HTERT RPE-1 (cell line): ENCODE data around the gene SFPQ.
"Not testable (repeated sequence)": the region's sequence is repeated elsewhere in the genome, so short reads cannot be mapped to it uniquely, and the experiment has no call there.

Source experiments
- in situ Hi-C: fragments of 300-500 bp; cut with MboI; formaldehyde crosslinking; loops from 4 replicates; pipeline ENCODE4 v1.14.3; 2020; ENCODE audit warnings: low sequenced_read_pairs

Gene SFPQ

DNA sequence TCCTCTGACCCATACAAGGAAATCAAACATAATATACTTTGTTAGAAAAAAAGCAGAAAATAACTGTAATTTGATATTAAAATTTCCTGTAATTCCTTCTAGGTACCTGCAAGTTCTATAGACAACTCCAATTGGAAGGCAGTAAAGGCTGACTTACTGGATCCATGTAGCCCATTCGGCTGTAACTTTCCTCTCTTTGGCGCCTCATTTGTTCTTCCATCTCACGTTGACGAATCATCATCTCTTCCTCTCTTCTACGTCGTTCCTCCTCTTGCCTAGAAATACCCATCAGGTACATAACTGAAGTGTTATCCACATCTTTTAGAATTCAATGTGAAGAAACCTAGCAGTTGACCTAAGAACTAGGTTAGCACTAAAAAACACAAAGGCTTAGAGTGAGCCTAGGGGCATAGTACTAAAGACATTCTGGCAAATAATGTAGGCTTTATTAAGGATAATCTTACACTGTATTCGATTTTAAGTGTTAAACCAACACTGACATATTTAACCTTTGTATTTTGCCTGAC lies 5.1 kb downstream of the SFPQ start:
- in situ Hi-C loops, result no loop called here

DNA sequence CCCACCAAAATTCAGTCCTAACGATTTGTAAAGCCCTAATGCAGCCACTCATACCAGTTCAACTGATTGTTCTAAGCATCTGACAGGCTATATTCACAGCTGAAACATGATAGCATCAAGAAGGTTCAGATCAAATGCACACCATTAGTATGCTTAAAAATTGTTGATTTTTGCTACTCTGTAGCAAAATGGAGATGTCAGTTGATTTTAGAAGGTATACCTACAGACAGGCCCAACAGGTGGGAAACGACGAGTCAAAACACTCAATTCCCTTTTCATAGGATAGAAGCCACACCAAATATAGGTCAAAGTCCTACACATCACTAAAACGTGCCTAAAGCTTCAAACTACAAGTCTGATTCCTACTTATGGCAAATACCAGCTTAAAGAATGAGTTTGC lies 6.7 kb downstream of the SFPQ start:
- in situ Hi-C loops, result no loop called here

DNA sequence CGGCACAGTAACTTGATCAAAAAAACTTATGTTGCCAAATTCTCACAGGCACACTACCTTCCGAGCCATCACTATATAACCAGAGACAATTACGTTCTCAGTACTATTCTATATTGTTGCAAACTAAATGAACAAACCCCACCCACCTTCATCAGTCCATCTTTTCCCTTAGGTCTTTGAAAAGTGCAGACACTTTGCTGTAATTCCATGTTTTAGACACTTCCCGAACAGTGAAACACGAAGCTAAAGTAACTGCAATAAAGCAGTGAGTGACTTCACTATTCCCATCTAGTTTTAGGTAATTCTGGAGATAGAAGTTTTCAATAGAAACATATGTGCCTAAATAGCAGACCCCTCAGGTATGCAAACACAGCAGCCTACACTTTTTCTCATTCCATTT lies 7.7 kb downstream of the SFPQ start:
- in situ Hi-C loops, result no loop called here

DNA sequence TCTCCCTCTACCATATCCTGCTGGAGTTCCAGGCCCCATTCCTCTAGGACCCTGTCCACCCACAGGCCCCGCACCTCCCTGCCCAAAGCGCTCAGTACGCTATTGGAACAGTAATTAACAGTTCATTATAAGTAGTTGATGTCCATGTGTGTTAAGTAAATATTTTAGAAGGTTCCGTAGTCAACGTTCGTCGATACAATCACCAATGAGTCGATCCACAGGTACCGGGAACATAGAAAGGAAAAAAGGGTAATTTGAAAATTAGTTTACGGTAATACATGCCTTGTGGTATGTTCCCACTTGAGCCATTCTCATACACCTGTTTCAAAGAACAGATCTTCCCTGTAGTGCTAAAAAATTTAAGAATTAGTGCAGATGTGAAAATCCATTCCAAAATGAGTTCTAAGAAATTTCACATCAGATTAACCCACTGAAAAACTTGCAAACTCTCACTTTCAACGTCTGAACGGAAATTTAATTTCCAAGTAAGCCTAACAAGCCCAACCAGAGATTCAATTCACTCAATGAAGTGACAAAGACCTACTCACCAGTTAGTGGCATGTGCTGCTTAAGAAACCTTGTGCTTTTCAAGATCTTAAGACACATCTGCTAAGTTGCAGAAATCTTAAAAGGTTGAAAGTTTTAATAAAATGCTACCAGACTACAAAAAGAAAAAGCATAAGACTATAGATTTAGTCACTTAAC lies 8.3 kb downstream of the SFPQ start:
- in situ Hi-C loops, result no loop called here

DNA sequence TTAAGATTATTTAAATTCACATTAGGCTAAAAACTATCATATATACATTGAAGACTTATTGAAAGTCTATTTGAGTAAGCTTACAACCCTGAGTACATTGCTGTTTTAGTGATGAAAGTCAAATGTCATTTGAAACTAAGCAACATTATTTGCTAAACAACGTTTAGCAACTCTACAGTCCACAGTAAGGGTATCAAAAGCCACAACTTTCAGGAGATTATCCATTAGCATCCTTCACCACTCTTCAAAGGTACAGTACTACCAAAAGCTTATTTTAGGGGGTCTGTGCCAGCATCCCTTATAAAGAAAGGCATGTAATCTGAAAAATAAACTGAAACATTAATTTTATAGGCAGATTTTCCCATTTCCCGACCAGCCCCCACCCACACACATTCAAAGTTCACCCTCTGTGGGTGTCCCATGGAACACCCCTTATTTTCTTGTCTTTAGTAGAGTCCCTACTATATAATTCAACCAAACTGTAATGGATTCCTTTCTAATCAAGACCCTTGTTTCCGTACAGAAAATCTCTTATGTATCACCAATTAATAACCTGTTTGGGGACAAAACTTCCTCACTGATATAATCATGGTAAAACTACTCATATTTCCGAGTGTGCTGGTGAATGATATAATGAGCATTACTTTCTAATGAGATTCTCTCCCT lies 11.0 kb downstream of the SFPQ start:
- in situ Hi-C loops, result no loop called here

- in situ Hi-C loops, result no loop called here
These were observed 12.1 kb downstream of the SFPQ start for GRCh38 chr1:35180776-35181374.

DNA sequence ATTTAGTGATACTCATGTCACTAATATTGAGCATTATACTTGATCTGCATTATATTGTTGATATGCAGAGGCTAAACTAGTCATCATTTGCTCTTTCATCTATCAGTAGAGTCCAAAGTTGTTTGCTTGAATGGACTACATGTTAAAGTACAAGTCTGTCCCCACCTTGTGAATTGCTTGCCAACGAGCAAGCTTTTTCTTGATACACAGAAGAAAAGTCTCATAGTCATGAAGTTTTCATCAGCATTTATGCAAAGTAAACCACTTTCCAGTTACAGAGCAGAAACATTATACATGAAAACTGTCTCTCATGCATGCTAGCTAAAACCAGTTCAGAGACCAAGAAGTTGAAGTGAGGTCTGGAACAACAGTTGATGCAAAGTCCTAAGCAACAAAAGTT lies 13.0 kb downstream of the SFPQ start:
- in situ Hi-C loops, result no loop called here

DNA sequence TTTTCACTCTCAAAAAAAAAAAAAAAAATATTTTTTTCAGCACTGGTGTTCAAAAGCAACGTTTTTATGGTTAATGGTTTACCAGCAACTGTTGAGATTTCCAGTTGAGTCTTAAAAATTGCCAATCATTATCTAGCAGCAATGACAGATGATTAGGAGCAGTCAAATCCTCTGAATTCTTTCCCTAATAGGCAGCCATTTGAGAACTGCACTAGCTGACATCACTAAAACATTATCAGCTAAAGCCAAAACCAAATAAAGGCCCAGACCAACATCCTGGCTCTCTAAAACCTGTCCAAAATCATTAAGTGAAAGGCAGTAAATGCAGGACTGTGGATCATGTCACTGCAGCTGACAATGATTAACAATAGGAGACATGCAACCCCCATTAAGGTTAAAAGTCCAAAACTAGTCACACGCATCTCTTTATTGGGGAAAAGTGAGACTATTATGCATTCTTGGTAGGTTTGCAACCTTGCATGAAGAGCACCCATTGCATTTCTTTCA lies 14.0 kb downstream of the SFPQ start:
- in situ Hi-C loops, result no loop called here

DNA sequence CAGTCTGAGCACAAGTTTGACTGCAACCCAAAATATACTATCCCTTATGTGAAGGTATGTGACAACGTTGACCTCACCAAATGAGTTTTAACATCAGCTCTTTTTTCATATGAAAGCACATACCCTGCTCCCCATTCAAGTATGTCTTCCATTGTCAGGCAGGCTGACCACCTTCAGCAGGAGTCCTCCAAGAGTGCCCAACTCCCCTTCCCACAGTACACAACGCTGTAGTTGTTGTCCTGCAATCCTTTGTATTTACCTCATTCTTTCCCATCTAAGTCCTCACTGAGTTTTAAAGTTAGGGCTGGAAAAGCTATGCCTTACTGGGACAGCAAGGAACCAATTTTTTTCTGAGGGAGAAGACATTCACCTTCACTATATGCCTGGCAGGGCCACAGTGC lies 14.7 kb downstream of the SFPQ start:
- in situ Hi-C loops, result no loop called here

GRCh38 chr1:35177237-35177786 lies 15.6 kb downstream of the SFPQ start:
- in situ Hi-C loops, result no loop called here

DNA sequence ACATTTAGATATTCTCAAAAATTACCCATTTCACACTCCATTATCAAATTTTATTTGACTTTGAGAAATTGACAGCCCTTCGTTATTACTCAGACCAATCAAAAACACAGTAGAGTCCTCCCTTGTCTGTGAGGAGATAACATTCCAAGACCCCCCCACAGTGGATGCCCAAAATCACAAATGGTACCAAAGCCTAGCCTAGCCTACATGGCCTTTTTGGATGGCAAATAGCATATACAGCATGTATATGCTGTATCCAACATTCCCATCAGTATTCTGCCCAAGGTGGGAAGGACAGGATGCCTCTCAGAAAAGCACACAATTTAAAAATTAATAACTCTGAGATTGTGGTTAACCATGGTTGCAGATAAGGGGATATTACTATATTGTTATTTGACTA lies 17.3 kb downstream of the SFPQ start:
- in situ Hi-C loops, result no loop called here

DNA sequence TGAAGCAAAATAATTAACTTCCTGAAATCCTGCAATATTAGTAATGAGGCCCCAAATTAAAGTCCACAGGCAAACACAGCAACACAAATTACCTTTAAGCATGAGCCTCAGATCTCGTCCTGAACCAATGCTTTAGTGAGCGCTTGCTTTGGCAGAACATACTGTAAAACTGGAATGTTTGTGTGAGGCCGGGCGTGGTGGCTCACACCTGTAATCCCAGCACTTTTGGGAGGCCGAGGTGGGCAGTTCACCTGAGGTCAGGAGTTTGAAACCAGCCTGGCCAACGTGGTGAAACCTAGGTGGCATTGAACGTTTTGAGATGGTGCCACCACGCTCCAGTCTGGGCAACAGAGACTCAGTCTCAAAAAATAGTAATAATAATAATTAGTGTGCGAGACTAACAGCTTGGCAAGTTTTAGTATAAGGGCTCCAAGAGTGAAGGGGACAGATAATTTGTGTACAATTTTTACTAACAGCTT lies 17.8 kb downstream of the SFPQ start:
- in situ Hi-C loops, result no loop called here

- in situ Hi-C loops, result no loop called here
These were observed 18.9 kb downstream of the SFPQ start for GRCh38 chr1:35173909-35174540.

DNA sequence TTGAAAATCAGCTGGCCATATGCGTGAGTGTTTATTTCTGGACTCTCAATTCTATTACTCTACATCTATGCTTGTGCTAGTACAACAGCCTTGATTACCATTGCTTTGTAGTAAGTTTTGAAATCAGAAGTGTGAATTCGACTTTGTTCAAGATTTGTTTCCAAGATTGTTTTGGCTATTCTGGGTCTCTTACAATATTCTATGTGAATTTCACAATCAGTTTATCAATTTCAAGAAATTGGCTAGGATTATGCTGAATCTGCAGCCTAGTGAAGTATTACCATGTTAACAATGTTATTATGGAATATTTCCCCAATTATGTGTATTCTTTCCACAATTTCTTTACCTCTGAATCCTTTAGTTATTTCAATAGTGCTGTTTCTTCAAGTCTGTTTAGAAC lies 19.5 kb downstream of the SFPQ start:
- in situ Hi-C loops, result no loop called here

GRCh38 chr1:35172022-35172421 lies 20.9 kb downstream of the SFPQ start:
- in situ Hi-C loops, result no loop called here

DNA sequence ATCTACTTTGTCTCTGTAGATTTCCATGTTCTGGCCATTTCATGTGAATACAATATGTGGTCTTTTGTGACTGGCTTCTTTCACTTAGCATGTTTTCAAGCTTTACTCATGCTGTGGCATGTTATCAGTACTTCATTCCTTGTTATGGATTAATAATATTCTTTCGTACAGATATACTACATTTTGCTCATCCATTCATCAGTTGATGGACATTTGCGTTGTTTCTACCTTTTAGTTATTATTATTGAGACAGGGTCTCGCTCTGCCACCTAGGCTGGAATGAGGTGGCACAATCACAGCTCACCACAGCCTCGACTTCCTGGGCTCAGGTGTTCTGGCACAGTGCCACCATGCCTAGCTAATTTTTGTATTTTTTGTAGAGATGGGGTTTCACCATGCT lies 21.4 kb downstream of the SFPQ start:
- in situ Hi-C loops, result no loop called here

DNA sequence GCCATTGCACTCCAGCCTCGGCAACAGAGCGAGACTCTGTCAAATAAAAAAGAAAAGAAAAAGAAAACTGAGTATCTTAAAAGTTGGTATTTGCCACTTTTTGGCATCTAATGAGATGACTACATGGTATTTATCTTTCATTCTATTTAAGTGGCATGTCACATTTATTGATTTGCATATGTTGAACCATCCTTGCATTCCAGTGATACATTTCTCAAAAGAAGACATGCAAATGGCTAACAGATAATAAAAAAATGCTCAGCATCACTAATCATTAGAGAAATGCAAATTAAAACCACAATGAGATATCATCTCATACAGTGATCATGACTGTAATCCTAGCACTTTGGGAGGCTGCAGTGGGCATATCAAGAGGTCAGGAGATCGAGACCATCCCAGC lies 28.1 kb downstream of the SFPQ start:
- in situ Hi-C loops, result no loop called here

DNA sequence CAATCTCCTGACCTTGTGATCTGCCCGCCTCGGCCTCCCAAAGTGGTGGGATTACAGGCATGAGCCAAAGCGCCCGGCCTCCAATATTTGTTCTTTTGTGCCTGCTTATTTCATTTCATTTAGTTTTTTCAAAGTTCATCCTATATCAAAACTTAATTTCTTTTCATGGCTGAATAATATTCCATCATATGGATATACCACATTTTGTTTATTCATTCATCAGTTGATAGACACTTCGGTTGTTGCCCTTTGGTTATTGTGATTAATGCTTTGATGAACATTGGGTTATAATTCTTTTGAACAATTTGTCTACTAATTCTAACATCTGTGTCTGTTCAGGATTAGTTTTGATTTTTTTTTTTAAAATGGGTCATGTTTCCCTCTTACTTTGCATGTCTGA lies 41.7 kb downstream of the SFPQ start:
- in situ Hi-C loops, result no loop called here

DNA sequence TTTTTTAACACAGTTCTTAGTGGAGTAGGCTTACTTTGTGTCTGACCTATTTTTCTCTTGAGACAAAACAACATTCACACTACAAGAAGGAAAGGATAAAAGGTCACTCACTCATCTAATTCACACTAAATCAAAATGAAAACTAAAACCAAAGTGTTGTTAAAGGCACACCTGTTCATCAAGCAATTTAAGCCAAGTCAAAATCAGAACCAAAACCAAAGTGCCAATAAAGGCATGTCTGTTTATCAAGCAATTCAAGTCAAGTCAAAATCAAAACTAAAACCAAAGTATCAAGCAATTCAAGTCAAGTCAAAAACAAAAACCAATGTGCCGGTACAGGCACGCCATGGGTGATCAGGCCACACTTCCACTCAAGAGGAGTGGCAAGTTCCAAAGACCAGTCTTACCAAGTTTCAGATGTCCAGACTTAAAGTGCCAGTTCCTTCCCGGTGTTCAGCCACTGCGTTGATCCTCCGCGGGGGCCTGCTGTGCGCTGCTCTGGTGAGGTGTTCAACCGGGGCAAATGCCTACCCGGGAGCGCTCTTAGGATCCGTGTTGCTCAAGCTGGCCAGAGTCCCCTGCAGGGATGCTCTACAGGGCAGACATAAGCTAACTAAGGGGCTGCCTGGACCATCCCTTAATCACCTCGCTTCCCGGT lies 46.9 kb downstream of the SFPQ start:
- in situ Hi-C loops, result not testable (repeated sequence)

DNA sequence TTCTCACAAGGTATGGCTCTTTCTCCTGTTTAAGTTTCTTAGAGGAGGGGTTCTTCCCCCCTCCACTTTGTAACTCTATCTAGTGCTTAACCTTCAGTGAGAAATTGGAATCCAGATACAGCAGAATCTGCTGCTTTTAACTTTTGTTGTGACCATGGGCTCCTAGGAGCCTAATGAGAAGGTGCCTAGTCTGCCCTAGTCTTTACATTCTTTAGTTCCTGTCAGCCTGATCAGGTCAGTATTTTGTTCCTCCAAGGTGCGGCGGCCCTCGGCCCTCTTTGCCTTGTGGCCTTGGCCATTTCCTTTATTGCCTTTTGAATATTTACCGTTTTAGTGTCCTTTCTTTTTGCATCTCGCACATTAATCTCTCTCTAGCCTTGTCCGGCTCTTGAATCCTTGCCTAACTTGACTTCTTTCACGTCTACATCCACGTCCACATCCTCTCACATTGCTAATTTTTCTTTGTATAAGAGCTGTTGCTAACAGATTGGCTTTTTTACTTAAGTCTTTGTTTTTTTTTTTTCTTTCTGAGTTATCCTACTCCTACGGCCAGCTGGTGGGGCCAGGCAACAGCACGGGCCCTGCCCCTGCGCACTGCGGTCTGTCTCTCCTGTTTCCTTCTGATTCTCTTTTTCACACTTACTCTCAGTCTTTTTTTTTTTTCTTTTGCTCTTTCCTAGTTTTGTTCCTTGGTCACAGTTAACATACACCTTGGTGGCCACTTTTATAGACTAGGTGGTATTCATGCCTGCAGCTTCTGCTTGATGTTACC lies 49.0 kb downstream of the SFPQ start:
- in situ Hi-C loops, result no loop called here
